Vagina (tissue), 2 donors: ENCODE measurements around the gene RBM24.

ENCODE experiments used
- POLR2A ChIP-seq, 2 donors: fragments of 450-650 bp; IDR thresholded peaks; one replicate each; pipeline ENCODE4 v1.6.1; 2017; ENCODE audit warnings: antibody characterized with exemption in 2 of 2, mild to moderate bottlenecking in 2 of 2, moderate library complexity in 2 of 2
- POLR2AphosphoS5 ChIP-seq, 2 donors: sonication (generic); formaldehyde crosslinking; IDR thresholded peaks; one replicate each; pipeline ENCODE4 v1.9.0; 2017; ENCODE audit warnings: antibody characterized with exemption in 2 of 2, mild to moderate bottlenecking in 2 of 2, low read depth in 1 of 2; ENCODE audit not compliant: insufficient read depth in 1 of 2
- TF ChIP-seq, protein P1 (sequence below), 3 experiments: fragments of 450-650 bp in 2 of 3; fragments of 200-600 bp in 1 of 3; sonication (generic) in 1 of 3; IDR thresholded peaks; one replicate each; pipeline ENCODE4 v1.5.1; 2017 to 2019; ENCODE audit warnings: antibody characterized with exemption in 3 of 3, mild to moderate bottlenecking in 2 of 3, moderate library complexity in 2 of 3

DNA sequence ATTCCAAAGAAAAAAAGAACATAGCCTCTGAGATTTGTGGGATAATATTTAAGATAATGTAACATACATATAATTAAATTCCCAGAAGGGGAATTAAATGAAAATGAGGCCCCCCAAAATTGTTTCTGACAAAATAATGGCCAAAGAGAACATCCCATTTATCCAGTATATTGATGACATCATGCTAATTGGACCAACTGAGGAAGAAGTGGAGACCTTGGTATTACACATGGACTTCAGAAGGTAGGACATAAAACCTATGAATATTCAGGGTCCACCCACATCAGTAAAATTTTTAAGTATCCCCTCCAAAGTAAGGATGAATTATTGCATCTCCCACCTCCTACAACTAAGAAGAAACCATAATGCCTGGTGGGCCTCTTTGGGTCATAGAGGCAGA lies 15.6 kb upstream of the RBM24 start:
- TF ChIP-seq POLR2AphosphoS5 (IDR thresholded peaks at IDR 0.05; ENCODE audit: insufficient read depth in 1 of 2, low read depth in 1 of 2), result no peak
- TF ChIP-seq POLR2A (IDR thresholded peaks at IDR 0.05), result no peak
- TF ChIP-seq, protein P1, sequence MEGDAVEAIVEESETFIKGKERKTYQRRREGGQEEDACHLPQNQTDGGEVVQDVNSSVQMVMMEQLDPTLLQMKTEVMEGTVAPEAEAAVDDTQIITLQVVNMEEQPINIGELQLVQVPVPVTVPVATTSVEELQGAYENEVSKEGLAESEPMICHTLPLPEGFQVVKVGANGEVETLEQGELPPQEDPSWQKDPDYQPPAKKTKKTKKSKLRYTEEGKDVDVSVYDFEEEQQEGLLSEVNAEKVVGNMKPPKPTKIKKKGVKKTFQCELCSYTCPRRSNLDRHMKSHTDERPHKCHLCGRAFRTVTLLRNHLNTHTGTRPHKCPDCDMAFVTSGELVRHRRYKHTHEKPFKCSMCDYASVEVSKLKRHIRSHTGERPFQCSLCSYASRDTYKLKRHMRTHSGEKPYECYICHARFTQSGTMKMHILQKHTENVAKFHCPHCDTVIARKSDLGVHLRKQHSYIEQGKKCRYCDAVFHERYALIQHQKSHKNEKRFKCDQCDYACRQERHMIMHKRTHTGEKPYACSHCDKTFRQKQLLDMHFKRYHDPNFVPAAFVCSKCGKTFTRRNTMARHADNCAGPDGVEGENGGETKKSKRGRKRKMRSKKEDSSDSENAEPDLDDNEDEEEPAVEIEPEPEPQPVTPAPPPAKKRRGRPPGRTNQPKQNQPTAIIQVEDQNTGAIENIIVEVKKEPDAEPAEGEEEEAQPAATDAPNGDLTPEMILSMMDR (IDR thresholded peaks at IDR 0.05), result no peak
